NCI-H526 (cell line): ENCODE measurements around the gene HRG.
A peak's percentile ranks its signal among the peaks of the same experiment; 100 is the strongest.

Source experiments
- DNase-seq, 2 experiments: peaks; one replicate each; lab custom pipeline; 2025; lab: John Stamatoyannopoulos, UW

Gene HRG

DNA sequence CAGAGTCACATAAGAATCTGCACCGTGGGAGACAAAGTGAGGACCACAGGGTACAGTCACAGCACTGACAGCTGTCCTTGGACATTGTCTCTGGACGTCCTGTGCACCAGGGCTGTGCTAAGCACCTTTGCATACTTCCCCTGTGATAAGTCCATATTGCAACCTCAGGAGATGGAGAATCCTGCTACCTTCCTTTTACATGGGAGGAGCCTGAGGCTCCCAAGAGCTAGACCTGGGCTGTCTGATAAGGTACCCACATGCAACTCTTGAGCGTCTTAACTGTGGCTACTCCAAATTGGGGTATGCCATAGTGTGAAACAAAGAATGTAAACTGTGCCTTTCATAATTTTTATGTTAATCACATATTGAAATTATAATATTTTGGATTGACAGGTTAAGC lies 28.1 kb upstream of the HRG start:
- DNase-seq: no peak

DNA sequence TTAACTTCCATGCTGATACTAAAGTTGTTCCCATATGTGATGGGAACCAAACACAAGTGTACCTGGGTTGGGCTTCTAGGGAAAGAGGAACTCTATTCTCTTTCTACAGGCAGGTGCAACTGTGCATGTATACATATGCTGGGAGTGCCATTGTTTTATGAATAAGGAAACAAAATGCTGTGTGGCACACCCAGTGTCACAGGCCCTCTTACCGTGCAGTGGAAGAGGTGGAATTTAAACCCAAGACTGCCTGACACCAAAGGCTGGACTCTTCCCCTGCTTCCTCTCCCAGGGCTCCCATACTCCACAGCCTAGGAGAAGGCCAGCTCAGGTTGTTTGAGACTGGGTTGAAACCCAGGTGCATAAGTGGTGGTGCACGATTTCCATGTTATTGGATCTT lies 27.6 kb upstream of the HRG start:
- no peak for DNase-seq

DNA sequence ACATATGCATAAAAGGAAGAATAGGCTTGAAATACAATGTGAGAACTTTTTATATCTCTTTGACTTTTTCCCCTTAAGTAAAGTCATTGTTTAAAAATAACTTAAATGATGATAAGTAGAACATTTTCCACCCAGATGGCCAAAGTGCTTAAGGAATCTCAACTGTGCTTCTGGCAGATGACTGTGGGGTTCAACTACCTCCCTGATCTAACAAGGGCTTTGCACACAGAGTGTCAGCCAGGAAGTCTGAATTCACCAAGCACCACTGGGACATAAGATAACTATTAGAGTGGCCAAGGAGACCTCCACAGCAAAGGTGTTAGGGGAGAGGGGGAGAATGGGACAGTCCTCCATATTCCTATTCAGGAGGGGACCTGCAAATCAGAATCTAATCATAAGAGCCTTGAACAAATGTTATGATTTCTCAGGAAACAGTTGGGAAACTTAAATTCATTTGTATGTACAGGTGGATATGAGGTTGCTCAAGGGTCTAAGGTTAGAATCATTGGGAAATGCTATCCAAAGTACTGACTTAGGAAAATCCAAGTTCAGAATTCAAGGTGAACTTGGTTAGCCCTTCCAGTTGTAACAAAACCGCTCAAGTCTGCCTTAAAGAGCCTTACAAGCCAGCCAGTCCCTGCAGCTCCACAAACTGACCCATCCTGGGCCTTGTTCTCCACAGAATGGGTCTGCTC lies 25.9 kb upstream of the HRG start, which contains the start of gene FETUB:
FETUB (plus strand) TSS at position 622 of the 695 bp plus-strand sequence; CDS start at position 684, 62 bp downstream.
- no peak for DNase-seq

DNA sequence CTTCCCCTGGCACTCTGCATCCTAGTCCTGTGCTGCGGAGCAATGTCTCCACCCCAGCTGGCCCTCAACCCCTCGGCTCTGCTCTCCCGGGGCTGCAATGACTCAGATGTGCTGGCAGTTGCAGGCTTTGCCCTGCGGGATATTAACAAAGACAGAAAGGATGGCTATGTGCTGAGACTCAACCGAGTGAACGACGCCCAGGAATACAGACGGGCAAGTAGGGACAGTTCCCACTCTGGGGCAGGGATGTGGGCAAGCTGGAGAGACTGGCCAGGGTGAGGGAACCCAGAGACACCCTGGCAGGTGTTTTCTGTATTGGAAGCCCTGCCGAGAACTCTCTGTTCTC lies 25.4 kb upstream of the HRG start:
- no peak for DNase-seq

DNA sequence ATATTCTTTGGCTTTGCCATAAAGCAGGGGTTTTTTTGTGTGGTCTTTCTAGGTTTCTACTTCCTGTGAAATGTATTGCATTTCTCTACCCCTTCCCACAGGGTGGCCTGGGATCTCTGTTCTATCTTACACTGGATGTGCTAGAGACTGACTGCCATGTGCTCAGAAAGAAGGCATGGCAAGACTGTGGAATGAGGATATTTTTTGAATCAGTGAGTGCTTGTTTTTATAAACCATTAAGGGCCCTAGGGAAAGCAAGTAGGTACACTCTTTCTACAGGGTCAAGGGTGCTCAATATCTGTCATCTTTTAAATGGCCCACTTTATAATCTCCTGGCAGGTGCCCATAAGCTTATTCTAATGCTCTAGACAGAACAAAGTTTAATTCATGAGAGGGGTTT lies 24.9 kb upstream of the HRG start:
- no peak for DNase-seq

DNA sequence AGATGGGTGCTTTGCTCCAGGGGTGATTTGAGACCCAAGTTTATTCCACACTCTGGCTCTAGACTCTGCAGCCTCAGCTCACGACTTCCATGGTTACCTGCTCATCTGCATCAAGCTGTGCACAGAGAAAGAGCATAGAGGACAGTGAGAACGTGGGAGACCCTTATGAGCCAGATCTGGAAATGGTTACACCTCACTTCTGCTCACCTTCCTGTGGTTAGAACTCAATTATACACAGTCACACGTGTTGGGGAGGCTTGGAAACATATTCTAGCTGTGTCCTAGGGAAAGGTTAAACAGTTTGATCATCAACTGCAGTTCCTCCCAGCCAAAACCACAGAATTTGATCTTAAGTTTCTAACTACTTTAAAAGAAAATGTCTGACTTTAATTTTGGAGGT lies 23.8 kb upstream of the HRG start:
- DNase-seq: no peak

DNA sequence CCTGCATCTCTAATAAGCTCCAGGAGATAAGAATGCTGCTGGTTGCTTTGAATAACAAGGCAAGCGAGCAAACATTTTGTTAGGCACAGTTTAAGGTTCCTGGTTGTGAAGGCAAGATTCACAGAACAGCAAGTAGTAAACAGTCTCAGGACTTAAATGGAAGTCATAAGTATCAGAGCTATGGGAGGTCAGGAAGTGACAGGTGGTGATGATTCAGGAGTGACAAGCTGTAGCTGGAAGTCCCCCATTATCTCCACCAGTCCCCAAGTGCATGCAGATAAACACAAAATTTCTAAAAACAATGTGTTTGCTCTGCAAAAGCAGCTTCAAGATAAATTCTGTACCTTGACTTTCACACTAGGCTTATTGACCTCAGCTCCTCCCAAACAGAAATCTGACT lies 22.3 kb upstream of the HRG start:
- DNase-seq: no peak

DNA sequence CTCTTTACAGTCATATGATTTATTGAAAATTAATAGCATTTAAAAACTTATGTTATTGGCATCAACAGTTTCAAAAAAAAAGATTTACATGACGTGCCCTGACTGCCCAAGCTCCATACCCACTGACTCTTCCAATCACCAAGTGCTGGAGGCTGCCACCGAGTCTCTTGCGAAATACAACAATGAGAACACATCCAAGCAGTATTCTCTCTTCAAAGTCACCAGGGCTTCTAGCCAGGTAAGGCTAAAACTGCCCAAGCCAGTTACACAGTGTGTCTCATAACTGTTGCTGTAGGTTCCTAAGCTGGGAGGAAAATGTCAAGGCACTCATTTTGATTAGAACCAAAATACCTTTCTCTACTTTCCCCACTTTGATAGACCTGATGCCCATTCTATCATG lies 21.1 kb upstream of the HRG start:
- DNase-seq: no peak

DNA sequence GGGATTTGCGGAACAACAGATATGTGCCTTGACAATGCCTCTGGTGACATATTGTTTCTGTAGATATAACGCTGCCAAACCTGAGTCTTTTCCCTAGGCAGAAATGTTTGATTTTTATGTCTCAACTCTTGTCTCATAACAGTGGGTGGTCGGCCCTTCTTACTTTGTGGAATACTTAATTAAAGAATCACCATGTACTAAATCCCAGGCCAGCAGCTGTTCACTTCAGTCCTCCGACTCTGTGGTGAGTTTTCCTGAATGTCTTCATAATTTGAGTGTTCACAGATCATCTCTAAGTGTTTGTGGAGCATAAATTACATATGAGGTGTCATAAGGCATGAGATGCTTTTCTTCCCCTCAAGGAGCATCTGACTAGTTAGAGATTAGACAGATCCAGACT lies 19.7 kb upstream of the HRG start:
- DNase-seq: no peak

DNA sequence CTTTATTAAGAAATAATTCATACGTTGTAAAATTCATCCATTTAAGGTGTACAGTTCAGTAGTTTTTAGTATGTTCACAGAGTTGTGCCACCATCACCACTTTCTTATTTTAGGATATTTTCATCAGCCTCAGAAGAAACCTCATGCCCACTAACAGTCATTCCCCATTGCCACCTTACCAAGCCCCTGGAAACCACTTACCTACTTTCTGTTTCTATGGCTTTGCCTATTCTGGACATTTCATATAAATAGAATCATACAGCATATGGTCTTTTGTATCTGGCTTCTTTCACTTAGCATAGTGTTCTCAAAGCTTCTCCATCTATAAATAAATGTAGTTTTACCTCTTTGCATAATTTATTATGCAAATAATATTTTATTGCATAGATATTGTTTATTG lies 19.0 kb upstream of the HRG start:
- DNase-seq: no peak

DNA sequence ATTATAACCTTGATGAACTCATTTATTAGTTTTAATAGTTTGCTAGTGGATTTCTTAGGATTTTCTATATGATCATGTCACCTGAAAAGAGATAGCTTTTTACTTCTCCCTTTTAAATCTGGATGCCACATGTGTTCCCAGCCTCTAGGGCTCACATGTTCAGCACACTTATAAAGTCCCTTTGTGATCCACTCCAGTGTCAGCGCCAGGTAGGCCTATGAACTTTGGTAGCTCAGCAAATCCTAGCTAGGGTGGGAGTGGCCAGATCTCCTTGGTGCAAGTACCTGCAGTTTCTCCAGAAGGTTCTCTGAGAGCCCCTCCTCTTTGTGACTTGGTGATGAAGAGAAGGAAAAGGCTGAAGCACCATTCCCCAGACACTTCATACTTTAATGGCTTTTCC lies 17.0 kb upstream of the HRG start:
- no peak for DNase-seq

DNA sequence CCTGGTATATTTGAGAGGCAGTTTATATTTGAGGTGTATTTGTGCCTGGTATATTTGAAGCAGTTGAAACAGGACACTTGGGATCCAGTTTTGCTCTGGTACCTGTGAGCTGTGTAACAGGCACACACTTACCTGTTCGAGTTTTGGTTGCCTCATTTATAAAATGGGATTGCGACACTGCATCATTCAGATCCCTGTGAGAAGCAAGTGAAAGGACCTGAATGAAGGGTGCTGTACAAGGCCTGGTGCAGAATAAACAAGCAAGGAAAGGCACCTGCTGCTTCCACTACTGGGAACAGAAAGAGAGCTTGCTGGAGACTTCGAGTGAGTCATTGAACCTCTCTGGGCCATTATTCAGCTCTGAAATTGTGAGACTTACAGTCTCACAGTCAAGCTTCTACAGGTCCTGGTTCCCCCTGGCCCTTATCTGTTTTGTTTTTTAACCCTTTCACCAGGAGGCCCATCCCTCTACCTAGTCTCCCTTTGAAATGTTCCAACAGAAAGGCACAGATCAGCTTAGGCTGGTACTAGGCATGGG lies 14.1 kb upstream of the HRG start:
- DNase-seq: no peak

DNA sequence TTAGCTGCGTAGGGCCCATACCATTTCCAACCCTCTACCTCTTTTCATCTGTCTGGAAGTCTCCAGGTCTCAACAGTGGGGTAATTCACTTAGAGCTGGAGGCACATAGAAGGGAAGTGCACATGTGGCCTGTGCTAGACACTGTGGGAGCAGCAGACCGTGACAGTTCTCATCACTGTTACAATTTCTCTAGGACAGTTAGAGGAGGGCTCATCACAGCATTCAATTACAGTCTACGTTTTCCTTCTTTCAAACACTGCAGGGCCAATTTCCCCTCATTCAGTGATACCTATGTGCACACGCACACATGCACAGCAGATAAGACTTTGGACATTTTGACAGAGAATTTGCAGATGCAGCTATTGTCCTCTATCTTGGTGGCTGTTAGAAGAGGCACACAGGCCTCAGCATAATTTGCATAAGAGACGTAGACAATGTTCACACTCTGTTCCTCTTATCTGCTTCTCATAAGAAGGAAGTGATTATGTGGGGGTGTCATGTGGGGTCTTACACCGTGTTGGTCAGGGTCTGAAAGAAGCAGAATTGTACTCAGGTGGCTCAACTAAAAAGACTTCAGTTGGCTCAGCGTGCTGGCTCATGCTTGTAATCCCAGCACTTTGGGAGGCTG lies 12.6 kb upstream of the HRG start:
- peak; percentile 39 to 59 for DNase-seq

DNA sequence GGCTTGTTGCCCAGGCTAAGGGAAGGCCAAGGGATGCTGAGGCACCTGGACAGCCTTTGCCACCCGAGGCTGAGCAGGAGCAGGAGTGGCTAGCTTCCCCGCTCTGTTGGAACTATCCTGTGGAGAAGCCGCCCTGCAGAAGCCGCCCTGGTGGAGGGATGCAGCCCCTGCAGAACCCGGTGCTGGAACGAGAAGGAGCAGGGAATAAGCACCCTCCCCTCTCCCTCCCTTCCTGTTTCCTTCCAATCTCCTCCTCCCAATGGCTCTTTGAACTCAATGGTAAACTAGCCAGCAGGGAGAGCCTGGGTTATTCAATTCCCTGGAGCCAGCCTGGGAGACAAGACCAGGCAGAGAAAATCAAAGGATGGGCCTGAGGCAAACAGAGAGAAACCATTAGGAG lies 11.8 kb upstream of the HRG start:
- no peak for DNase-seq

DNA sequence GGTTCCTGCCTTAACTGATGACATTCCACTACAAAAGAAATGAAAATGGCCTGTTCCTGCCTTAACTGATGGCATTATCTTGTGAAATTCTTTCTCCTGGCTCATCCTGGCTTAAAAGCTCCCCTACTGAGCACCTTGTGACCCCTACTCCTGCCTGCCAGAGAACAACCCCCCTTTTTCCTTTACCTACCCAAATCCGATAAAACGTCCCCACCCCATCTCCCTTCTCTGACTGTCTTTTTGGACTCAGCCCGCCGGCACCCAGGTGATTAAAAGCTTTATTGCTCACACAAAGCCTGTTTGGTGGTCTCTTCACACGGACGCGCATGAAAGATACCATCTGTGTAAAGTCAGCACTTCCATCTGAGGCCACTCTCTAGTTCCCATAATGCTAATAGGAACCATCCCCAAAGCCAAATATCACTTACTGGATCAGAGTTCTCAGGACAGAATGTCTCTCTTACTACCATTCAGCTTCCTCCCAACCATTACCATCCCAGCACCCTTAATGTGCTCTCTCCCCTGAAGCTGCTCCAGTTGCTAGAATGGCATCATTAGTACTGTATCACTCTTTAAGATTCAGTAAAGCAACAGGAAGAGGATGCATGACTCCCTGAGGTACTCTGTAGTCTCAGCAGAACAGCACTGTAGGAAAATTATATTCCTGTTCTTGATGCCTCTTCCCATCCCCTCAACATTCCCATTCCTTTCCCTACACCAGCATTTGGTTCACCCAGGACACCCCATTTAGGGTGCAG lies 2.3 kb upstream of the HRG start:
- no peak for DNase-seq

DNA sequence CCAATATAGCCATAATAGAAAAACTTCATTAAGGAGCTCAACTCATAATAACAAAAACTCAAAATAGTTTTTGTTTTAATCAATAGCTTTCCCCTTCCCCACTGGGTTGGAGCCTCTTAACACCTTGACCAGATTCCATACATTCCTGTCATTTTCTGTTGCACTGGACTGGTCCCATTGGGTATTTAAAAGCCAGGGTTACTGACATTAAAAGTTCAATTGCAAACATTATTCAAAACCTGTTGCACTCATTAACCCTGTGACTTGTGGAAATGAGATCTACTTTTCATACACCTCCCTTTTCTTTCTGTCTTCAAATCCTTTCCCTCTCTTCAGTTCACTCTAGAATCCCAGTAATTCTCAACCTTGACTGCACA lies 1.7 kb upstream of the HRG start:
- no peak for DNase-seq

DNA sequence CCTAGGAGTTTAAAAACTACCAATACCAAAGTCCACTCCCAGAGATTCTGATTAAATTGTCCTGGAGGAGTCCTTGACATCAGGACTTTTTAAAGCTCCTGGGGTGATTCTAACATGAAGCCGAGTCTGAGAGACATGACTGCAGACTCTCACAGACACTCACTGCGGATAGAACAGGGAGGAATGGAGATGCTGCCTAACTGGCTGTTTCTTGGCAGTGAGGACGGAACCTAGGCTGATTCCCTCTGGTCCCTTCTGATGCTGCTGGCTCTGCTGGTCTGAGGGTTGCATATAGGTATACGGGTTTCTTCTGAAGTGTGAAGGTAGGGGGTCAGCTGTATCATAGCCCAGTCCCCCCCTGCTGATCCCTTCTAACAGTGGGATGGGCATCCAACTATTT lies 1.3 kb upstream of the HRG start:
- DNase-seq: no peak

DNA sequence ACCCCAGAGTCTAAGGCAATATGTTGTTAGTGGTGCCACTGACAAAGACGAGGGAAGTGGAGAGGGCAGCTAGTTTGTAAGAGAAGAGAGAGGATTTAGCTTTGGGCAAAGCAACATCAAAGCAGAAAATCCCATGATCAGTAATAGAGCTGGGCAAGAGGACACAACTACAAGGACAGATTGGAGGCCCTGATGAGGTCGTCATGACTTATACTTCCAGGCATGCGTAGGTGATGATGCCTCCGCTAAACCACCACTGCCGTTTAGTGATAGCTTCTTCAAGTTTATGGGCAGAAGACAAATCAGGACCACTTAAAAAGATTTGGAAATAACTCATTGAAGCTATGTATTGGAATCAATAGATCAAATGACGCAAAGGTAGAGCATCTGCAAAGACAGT lies 2.6 kb downstream of the HRG start:
- DNase-seq: no peak

DNA sequence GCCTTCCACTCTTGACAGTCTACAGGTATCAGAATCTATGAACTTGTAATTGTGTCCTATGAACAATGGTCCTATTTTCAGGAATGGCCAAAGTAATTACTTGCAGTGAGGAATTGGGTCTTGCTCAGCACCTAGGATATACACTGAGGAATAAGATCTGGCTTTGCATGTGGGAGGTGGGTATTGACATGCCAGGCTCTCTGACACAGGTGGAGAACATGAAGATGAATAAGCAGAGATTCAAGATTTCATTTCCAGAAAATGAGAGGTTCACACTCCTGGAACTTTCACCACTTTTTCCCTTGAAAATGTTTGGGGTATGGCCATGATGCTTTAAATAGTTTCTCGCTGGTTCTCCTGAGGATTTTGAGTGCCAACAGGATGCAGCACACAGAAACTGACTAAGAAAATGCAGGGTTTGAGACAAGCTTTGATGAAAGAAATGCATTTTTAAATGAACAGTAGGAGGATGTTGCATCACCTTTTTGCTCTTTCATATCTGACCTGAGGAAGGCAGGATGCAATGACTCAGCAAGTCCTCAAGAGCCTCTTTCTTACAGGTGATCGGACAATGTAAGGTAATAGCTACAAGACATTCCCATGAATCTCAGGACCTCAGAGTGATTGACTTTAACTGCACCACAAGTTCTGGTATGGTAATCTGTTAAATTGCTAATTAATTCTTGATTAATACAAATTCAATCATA lies 3.7 kb downstream of the HRG start:
- no peak for DNase-seq

DNA sequence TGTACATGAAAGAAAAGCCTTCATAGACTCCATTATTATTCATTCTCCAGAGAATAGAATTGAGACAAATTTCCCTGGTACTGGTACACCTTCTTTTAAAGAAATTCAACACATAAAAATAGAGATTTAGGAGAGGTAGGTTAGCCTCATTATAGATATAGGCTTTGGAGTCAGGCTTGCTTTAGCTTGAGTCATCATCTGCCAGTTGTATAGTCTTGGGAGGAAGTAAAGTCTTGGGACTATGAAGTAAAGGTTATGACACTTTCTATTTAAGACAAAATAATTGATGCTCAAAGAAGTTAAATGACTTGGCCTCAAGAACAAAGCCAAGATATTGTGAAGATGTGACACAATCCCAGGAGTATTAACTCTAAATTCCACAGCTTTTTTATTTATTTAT lies 4.3 kb downstream of the HRG start:
- no peak for DNase-seq

DNA sequence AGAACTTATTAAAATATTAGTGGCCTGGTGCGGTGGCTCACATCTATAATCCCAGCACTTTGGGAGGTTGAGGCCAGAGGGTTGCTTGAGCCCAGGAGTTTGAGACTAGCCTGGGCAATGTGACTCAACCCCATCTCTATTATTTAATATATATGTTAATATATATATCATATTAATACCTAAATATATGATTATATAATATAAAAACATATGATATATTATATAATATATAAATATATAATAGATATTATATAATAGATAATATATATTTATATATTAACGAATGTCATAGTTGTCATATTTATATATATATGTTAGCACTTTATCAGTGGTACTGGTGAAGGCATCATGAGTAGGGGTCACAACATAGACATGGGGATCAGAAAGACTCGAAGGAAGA lies 5.2 kb downstream of the HRG start:
- no peak for DNase-seq

DNA sequence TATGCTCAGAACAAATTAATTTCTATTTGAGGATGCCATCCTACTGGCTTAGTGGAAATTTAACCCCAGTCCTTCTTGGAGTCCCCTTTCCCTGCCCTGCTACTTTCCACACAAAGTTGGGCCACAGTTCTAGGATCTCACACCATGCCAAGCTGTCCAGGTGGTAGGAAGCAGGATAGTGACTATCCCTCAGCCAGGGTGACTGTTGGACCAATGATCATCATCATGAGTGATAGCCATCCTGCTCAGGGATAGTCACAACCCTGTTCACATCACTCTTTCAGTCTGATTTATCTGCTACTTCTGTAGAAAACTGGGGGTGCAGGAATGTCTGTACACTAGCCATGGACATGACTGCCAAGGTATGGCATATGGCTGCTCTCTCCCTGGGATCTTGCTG lies 12.8 kb downstream of the HRG start:
- DNase-seq: no peak

DNA sequence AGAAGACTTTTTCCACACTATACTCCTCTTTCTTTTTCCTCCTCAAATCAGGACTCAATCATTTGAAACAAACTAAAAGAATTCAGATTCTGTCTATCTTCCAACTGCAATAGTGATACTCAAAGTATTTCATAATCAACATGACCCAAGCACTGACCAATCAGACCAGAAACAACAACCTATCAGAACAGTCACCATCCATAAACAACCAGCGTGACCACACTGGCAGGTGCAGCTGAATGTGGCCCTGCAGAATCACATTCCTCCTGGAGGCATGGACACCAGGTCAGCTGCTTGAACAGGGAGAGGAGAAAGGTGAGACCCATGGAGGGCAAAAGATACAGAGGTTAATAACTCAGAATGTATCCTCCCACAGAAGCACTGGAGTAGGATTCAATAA lies 13.3 kb downstream of the HRG start:
- DNase-seq: no peak
